Esophagus squamous epithelium (tissue), 5 donors: ENCODE results near the gene PARPBP. TPM values are rescaled to one million over a fixed set of nuclear protein-coding genes. Genes with fewer than 3 reads are reported as not detected.

ENCODE experiments used
- DNase-seq: peaks from one replicate; lab custom pipeline; 2025; lab: John Stamatoyannopoulos, UW
- H3K27ac ChIP-seq, 4 donors: fragments of 200-600 bp; sonication (generic); one replicate each; pipeline ENCODE4 v1.5.1; 2016 to 2019; ENCODE audit warnings: mild to moderate bottlenecking in 1 of 4
- H3K27me3 ChIP-seq, 4 donors: fragments of 200-600 bp; sonication (generic); 1 replicate in 3 of 4; 2 replicates in 1 of 4; pipeline versions ENCODE4 v1.5.1 to v1.6.0; 2017 to 2021; ENCODE audit warnings: antibody characterized with exemption in 1 of 4
- H3K36me3 ChIP-seq, 3 donors: fragments of 200-600 bp; sonication (generic); one replicate each; pipeline ENCODE4 v1.5.1; 2016 to 2019
- H3K4me1 ChIP-seq, 3 donors: fragments of 200-600 bp; sonication (generic); one replicate each; pipeline ENCODE4 v1.5.1; 2017 to 2019
- H3K4me3 ChIP-seq, 4 donors: fragments of 200-600 bp; sonication (generic); 1 replicate in 3 of 4; 2 replicates in 1 of 4; pipeline ENCODE4 v1.5.1; 2016 to 2019; ENCODE audit warnings: mild to moderate bottlenecking in 2 of 4, moderate library complexity in 1 of 4
- H3K9me3 ChIP-seq, 3 donors: fragments of 200-600 bp; sonication (generic); one replicate each; pipeline ENCODE4 v1.5.1; 2016 to 2019
- CTCF ChIP-seq, 6 experiments: fragments of 450-650 bp in 4 of 6; fragments of 200-600 bp in 2 of 6; sonication (generic) in 2 of 6; IDR thresholded peaks; one replicate each; pipeline ENCODE4 v1.5.1; 2016 to 2019; ENCODE audit warnings: antibody characterized with exemption in 6 of 6, mild to moderate bottlenecking in 4 of 6, moderate library complexity in 4 of 6
- POLR2A ChIP-seq, 4 donors: fragments of 450-650 bp; IDR thresholded peaks; one replicate each; pipeline ENCODE4 v1.6.1; 2017; ENCODE audit warnings: antibody characterized with exemption in 4 of 4, mild to moderate bottlenecking in 4 of 4, moderate library complexity in 3 of 4
- WGBS, 2 donors: methylation state at CpG; one replicate each; pipeline ENCODE4 v1.1.5; 2018; 5-methylcytosine and 5-hydroxymethylcytosine counted together
- intact Hi-C: fragments of 100-400 bp; cut with DNase I; formaldehyde crosslinking; loops from one replicate; pipeline ENCODE4 v1.15.0; 2022
- total RNA-seq, 4 donors: library from RNA; depleted of rRNA; stranded (reverse); fragments of >200 nt; gene quantifications; one replicate each; pipeline ENCODE4 v1.1.0, GENCODE V29; 2016
- donor health status: DM: yes; HTN: yes; CAD: no.

PARPBP gene
- total RNA-seq, 4 donors from 2014 or later, result 6.1 to 13.3 (median 8.7) TPM

- Histone ChIP-seq H3K4me3 (no peak overlapping the region), H3K27ac (no peak overlapping the region), H3K36me3 (no peaks in the 10 kb centered on the region), H3K4me1 (no peaks in the 10 kb centered on the region), H3K9me3 (no peaks in the 10 kb centered on the region), H3K27me3 (no peaks in the 10 kb centered on the region)
- intact Hi-C loops, result no loop called here
- TF ChIP-seq CTCF (IDR thresholded peaks at IDR 0.05) (peak in 5 of 6 experiments; percentile 46 to 74 (median 57)), POLR2A (IDR thresholded peaks at IDR 0.05) (no peak)
- 87 to 94% methylated on average over 2 of the region's 2 CpGs for WGBS, 2 donors
- DNase-seq, result no peak
Observed at GRCh38 chr12:102169922-102170621, 50.1 kb downstream of the PARPBP start.

GRCh38 chr12:102171951-102172350 is 52.0 kb downstream of the PARPBP start:
- intact Hi-C loops, result no loop called here
- H3K9me3 ChIP-seq, result no peaks in the 10 kb centered on the region
- no peak overlapping the region for H3K4me3 ChIP-seq
- TF ChIP-seq CTCF (IDR thresholded peaks at IDR 0.05) (no peak), POLR2A (IDR thresholded peaks at IDR 0.05) (no peak)
- no peaks in the 10 kb centered on the region for H3K4me1 ChIP-seq
- H3K27ac ChIP-seq, result no peak overlapping the region
- no peaks in the 10 kb centered on the region for H3K36me3 ChIP-seq
- no peaks in the 10 kb centered on the region for H3K27me3 ChIP-seq
- no peak for DNase-seq

- Histone ChIP-seq H3K27ac (no peak overlapping the region), H3K27me3 (no peaks in the 10 kb centered on the region), H3K4me3 (no peak overlapping the region), H3K4me1 (no peaks in the 10 kb centered on the region), H3K9me3 (no peaks in the 10 kb centered on the region), H3K36me3 (no peaks in the 10 kb centered on the region)
- intact Hi-C loops, result no loop called here
- TF ChIP-seq CTCF (IDR thresholded peaks at IDR 0.05) (no peak), POLR2A (IDR thresholded peaks at IDR 0.05) (no peak)
- no peak for DNase-seq
Observed at GRCh38 chr12:102172436-102172835, 52.5 kb downstream of the PARPBP start.

GRCh38 chr12:102174117-102174516 is 54.1 kb downstream of the PARPBP start:
- Histone ChIP-seq H3K4me1 (no peaks in the 10 kb centered on the region), H3K27ac (no peak overlapping the region), H3K4me3 (no peak overlapping the region), H3K27me3 (no peaks in the 10 kb centered on the region), H3K9me3 (no peaks in the 10 kb centered on the region), H3K36me3 (no peaks in the 10 kb centered on the region)
- no peak for DNase-seq
- intact Hi-C loops, result no loop called here
- 78 to 79% methylated on average over 2 of the region's 2 CpGs for WGBS, 2 donors
- TF ChIP-seq POLR2A (IDR thresholded peaks at IDR 0.05) (no peak), CTCF (IDR thresholded peaks at IDR 0.05) (no peak)

GRCh38 chr12:102174761-102175160 is 54.8 kb downstream of the PARPBP start:
- Histone ChIP-seq H3K36me3 (no peaks in the 10 kb centered on the region), H3K4me1 (no peaks in the 10 kb centered on the region), H3K9me3 (no peaks in the 10 kb centered on the region), H3K4me3 (no peak overlapping the region), H3K27ac (no peak overlapping the region), H3K27me3 (no peaks in the 10 kb centered on the region)
- TF ChIP-seq CTCF (IDR thresholded peaks at IDR 0.05) (no peak), POLR2A (IDR thresholded peaks at IDR 0.05) (no peak)
- WGBS, 2 donors, result 90 to 98% methylated on average over 2 of the region's 2 CpGs
- intact Hi-C loops, result no loop called here
- DNase-seq, result no peak
